SK-N-SH treated with all-trans-retinoic acid at 6 μM for 48 hours (cell line): ENCODE data around the gene MAGI3.

Experiments
- PPARA ChIP-seq: fragments of 250-450 bp; sonication (Bioruptor Pico); IDR thresholded peaks from 2 replicates; pipeline ENCODE4 v1.5.0; 2020; ENCODE audit warnings: mild to moderate bottlenecking, borderline replicate concordance
- TSHZ2 ChIP-seq: fragments of 250-450 bp; sonication (Bioruptor Pico); IDR thresholded peaks from 2 replicates; pipeline ENCODE4 v1.5.0; 2020; ENCODE audit warnings: mild to moderate bottlenecking, moderate library complexity

- TF ChIP-seq PPARA (no peak), TSHZ2 (CRISPR knock-in tag) (no peak)
Measured at GRCh38 chr1:113657556-113658063, 267.3 kb downstream of the MAGI3 start.
